Neutrophil (primary cell): ENCODE measurements around the gene LRRC72.

Source experiments
- H3K27ac ChIP-seq: fragments of 200-600 bp; sonication (generic); 2 replicates; pipeline ENCODE4 v1.5.1; 2016; ENCODE audit warnings: mild to moderate bottlenecking, moderate library complexity
- H3K27me3 ChIP-seq: fragments of 200-600 bp; sonication (generic); 2 replicates; pipeline ENCODE4 v1.6.0; 2016; ENCODE audit warnings: mild to moderate bottlenecking
- H3K36me3 ChIP-seq: fragments of 200-600 bp; sonication (generic); 2 replicates; pipeline ENCODE4 v1.5.1; 2017
- H3K4me1 ChIP-seq, 2 experiments: fragments of 200-600 bp in 1 of 2; sonication (generic) in 1 of 2; 1 replicate in 1 of 2; 2 replicates in 1 of 2; pipeline versions ENCODE4 v1.5.1 to v1.6.1; 2013 to 2016; ENCODE audit warnings: low read depth in 1 of 2, low read length in 1 of 2, mild to moderate bottlenecking in 1 of 2, moderate library complexity in 1 of 2; ENCODE audit not compliant: control insufficient read depth in 1 of 2, insufficient read depth in 1 of 2
- H3K4me3 ChIP-seq, 2 experiments: fragments of 200-600 bp in 1 of 2; sonication (generic) in 1 of 2; 1 replicate in 1 of 2; 2 replicates in 1 of 2; pipeline ENCODE4 v1.5.1; 2013 to 2016; ENCODE audit warnings: low read depth in 1 of 2, low read length in 1 of 2, mild to moderate bottlenecking in 1 of 2, moderate library complexity in 1 of 2
- H3K9me3 ChIP-seq: fragments of 200-600 bp; sonication (generic); 2 replicates; pipeline ENCODE4 v1.5.1; 2016
- CTCF ChIP-seq: fragments of 200-600 bp; sonication (generic); IDR thresholded peaks from 2 replicates; pipeline ENCODE4 v1.5.1; 2016; ENCODE audit warnings: antibody characterized with exemption

LRRC72 gene

GRCh38 chr7:16492513-16493062, 34.0 kb upstream of the LRRC72 start:
- Histone ChIP-seq H3K4me3 (no peak overlapping the region), H3K36me3 (no peaks in the 10 kb centered on the region), H3K27me3 (no peaks in the 10 kb centered on the region), H3K27ac (no peak overlapping the region), H3K4me1 (no peaks in the 10 kb centered on the region), H3K9me3 (no peaks in the 10 kb centered on the region)
- no peak for TF ChIP-seq CTCF

- H3K9me3 ChIP-seq: no peaks in the 10 kb centered on the region
- H3K4me3 ChIP-seq: no peak overlapping the region
- H3K27ac ChIP-seq: no peak overlapping the region
- H3K4me1 ChIP-seq: no peaks in the 10 kb centered on the region
- no peaks in the 10 kb centered on the region for H3K27me3 ChIP-seq
- no peaks in the 10 kb centered on the region for H3K36me3 ChIP-seq
- TF ChIP-seq CTCF: no peak
Measured at GRCh38 chr7:16493266-16493665, 33.4 kb upstream of the LRRC72 start.

- H3K27me3 ChIP-seq: no peaks in the 10 kb centered on the region
- H3K36me3 ChIP-seq: no peaks in the 10 kb centered on the region
- H3K4me1 ChIP-seq: no peaks in the 10 kb centered on the region
- H3K27ac ChIP-seq: no peak overlapping the region
- no peak overlapping the region for H3K4me3 ChIP-seq
- no peak for TF ChIP-seq CTCF
- no peaks in the 10 kb centered on the region for H3K9me3 ChIP-seq
Measured at GRCh38 chr7:16494551-16494950, 32.1 kb upstream of the LRRC72 start.

- Histone ChIP-seq H3K36me3 (no peaks in the 10 kb centered on the region), H3K9me3 (no peaks in the 10 kb centered on the region), H3K4me1 (no peaks in the 10 kb centered on the region), H3K4me3 (no peak overlapping the region), H3K27me3 (no peaks in the 10 kb centered on the region), H3K27ac (no peak overlapping the region)
- no peak for TF ChIP-seq CTCF
Measured at GRCh38 chr7:16494955-16495719, 31.5 kb upstream of the LRRC72 start.

- no peak for TF ChIP-seq CTCF
- Histone ChIP-seq H3K36me3 (no peaks in the 10 kb centered on the region), H3K4me1 (no peaks in the 10 kb centered on the region), H3K9me3 (no peaks in the 10 kb centered on the region), H3K27ac (no peak overlapping the region), H3K4me3 (no peak overlapping the region), H3K27me3 (no peaks in the 10 kb centered on the region)
Measured at GRCh38 chr7:16498122-16498521, 28.5 kb upstream of the LRRC72 start.
